Measurements from ENCODE around the gene DEAF1. TPM values are rescaled to one million over a fixed set of nuclear protein-coding genes. Genes with fewer than 3 reads are reported as not detected.
"Not testable (repeated sequence)": the region's sequence is repeated elsewhere in the genome, so short reads cannot be mapped to it uniquely, and the experiment has no call there.

The DEAF1 gene
- total RNA-seq (2014; rRNA removed; shearing (Covaris generic)) (31.6 and 38.5 TPM in 2 replicates), polyA plus RNA-seq (2016; fragmentation: Nextera tagmentation; extraction: Ambion mirVana) (31.7 and 35.0 TPM in 2 replicates)

GRCh38 chr11:694563-695287 lies at the start of gene DEAF1:
DEAF1 (minus strand) TSS chr11:695222; CDS start chr11:695047, 175 bp downstream.
- Histone ChIP-seq H2AFZ (peak within 1 kb of the TSS; percentile 74), H3K9ac (peak within 1 kb of the TSS; percentile 96), H3K4me1 (ENCODE audit: insufficient read depth) (peaks cover 31% of the 10 kb centered on the region), H3K36me3 (ENCODE audit: low read depth) (no peaks in the 10 kb centered on the region), H3K27ac (peak within 1 kb of the TSS; percentile 94), H3F3A (ENCODE audit: insufficient read depth) (peaks cover 25% of the 10 kb centered on the region), H3K4me3 (peak within 1 kb of the TSS; percentile 84), H3K27me3 (replicated peaks; ENCODE audit: insufficient read depth) (no peaks in the 10 kb centered on the region), H3K4me2 (ENCODE audit: unreplicated experiment) (peak within 1 kb of the TSS; percentile 87), H3K9me2 (ENCODE audit: insufficient read depth) (no peaks in the 10 kb centered on the region), H4K20me1 (ENCODE audit: insufficient read depth) (no peaks in the 10 kb centered on the region), H3K9me3 (ENCODE audit: low read depth) (no peaks in the 10 kb centered on the region), H3K79me2 (ENCODE audit: insufficient read depth) (peaks cover 63% of the 10 kb centered on the region)
- peak; percentile 99 for DNase-seq
- 2 to 4% methylated on average over 49 to 59 of the region's 103 CpGs for WGBS, 2 experiments (ENCODE audit: low coverage in 1 of 2, low lambda C conversion rate in 2 of 2, missing lambda C conversion rate in 2 of 2)
- TF ChIP-seq EZH2 (IDR thresholded peaks at IDR 0.05; ENCODE audit: insufficient read depth, poor library complexity, severe bottlenecking) = no peak
- no peak for TF ChIP-seq EZH2phosphoT487 (IDR thresholded peaks at IDR 0.05; ENCODE audit: insufficient read depth, low read depth)
- in situ Hi-C loops (cut with MboI) = no loop called here

- Histone ChIP-seq H3K4me3 (no peak overlapping the region), H4K20me1 (ENCODE audit: insufficient read depth) (no peaks in the 10 kb centered on the region), H3K27ac (no peak overlapping the region), H3K79me2 (ENCODE audit: insufficient read depth) (peaks cover 4% of the 10 kb centered on the region), H3F3A (ENCODE audit: insufficient read depth) (no peaks in the 10 kb centered on the region), H3K36me3 (ENCODE audit: low read depth) (no peaks in the 10 kb centered on the region), H2AFZ (no peak overlapping the region), H3K9ac (no peak overlapping the region), H3K27me3 (replicated peaks; ENCODE audit: insufficient read depth) (0 out of 2 replicates have a peak, but pooled peaks cover 4% of the 10 kb centered on the region), H3K4me2 (ENCODE audit: unreplicated experiment) (no peak overlapping the region), H3K4me1 (ENCODE audit: insufficient read depth) (no peaks in the 10 kb centered on the region), H3K9me3 (ENCODE audit: low read depth) (no peaks in the 10 kb centered on the region), H3K9me2 (ENCODE audit: insufficient read depth) (no peaks in the 10 kb centered on the region)
- no peak for DNase-seq
- no peak for TF ChIP-seq EZH2 (IDR thresholded peaks at IDR 0.05; ENCODE audit: insufficient read depth, poor library complexity, severe bottlenecking)
- TF ChIP-seq EZH2phosphoT487 (IDR thresholded peaks at IDR 0.05; ENCODE audit: insufficient read depth, low read depth) = no peak
- 86 to 92% methylated on average over 4 of the region's 4 CpGs for whole genome bisulfite sequencing, 2 experiments (ENCODE audit: low coverage in 1 of 2, low lambda C conversion rate in 2 of 2, missing lambda C conversion rate in 2 of 2)
- in situ Hi-C loops (cut with MboI) = no loop called here
Measured at GRCh38 chr11:742571-743201, 47.7 kb upstream of the DEAF1 start.

GRCh38 chr11:742156-742546 lies 47.1 kb upstream of the DEAF1 start:
- Histone ChIP-seq H2AFZ (no peak overlapping the region), H3F3A (ENCODE audit: insufficient read depth) (no peaks in the 10 kb centered on the region), H3K36me3 (ENCODE audit: low read depth) (no peaks in the 10 kb centered on the region), H3K79me2 (ENCODE audit: insufficient read depth) (no peaks in the 10 kb centered on the region), H3K9me3 (ENCODE audit: low read depth) (no peaks in the 10 kb centered on the region), H3K4me2 (ENCODE audit: unreplicated experiment) (no peak overlapping the region), H3K9ac (no peak overlapping the region), H3K27ac (no peak overlapping the region), H3K4me3 (no peak overlapping the region), H3K4me1 (ENCODE audit: insufficient read depth) (no peaks in the 10 kb centered on the region), H3K27me3 (replicated peaks; ENCODE audit: insufficient read depth) (0 out of 2 replicates have a peak, but pooled peaks cover 4% of the 10 kb centered on the region), H4K20me1 (ENCODE audit: insufficient read depth) (no peaks in the 10 kb centered on the region), H3K9me2 (ENCODE audit: insufficient read depth) (no peaks in the 10 kb centered on the region)
- in situ Hi-C loops (cut with MboI) = no loop called here
- TF ChIP-seq EZH2 (IDR thresholded peaks at IDR 0.05; ENCODE audit: insufficient read depth, poor library complexity, severe bottlenecking) (no peak), EZH2phosphoT487 (IDR thresholded peaks at IDR 0.05; ENCODE audit: insufficient read depth, low read depth) (no peak)
- 68 to 79% methylated on average over 3 of the region's 3 CpGs for WGBS, 2 experiments (ENCODE audit: low coverage in 1 of 2, low lambda C conversion rate in 2 of 2, missing lambda C conversion rate in 2 of 2)
- DNase-seq = no peak

GRCh38 chr11:737899-738298 lies 42.9 kb upstream of the DEAF1 start:
- H3K27me3 ChIP-seq (replicated peaks; ENCODE audit: insufficient read depth); H3K4me3 ChIP-seq; in situ Hi-C loops (cut with MboI); H3K9me2 ChIP-seq (ENCODE audit: insufficient read depth); H3K27ac ChIP-seq; H3F3A ChIP-seq (ENCODE audit: insufficient read depth); H3K4me2 ChIP-seq (ENCODE audit: unreplicated experiment); H3K4me1 ChIP-seq (ENCODE audit: insufficient read depth); H2AFZ ChIP-seq; H3K9me3 ChIP-seq (ENCODE audit: low read depth); H3K9ac ChIP-seq; H4K20me1 ChIP-seq (ENCODE audit: insufficient read depth); H3K79me2 ChIP-seq (ENCODE audit: insufficient read depth); DNase-seq; H3K36me3 ChIP-seq (ENCODE audit: low read depth): not testable (repeated sequence)
- 62 to 70% methylated on average over 10 of the region's 10 CpGs for WGBS, 2 experiments (ENCODE audit: low coverage in 1 of 2, low lambda C conversion rate in 2 of 2, missing lambda C conversion rate in 2 of 2)

All from GM23248 (cell line).